Liver (tissue), 3 donors: Measurements from ENCODE around the gene MBNL3.
A peak's percentile ranks its signal among the peaks of the same experiment; 100 is the strongest.

ENCODE experiments used
- CTCF ChIP-seq: fragments of 150-350 bp; IDR thresholded peaks from 2 replicates; pipeline ENCODE4 v1.5.1; 2017; ENCODE audit warnings: improper control_type of control experiment, low read depth, low read length; ENCODE audit not compliant: missing input control
- FOXA1 ChIP-seq: IDR thresholded peaks from 2 replicates; pipeline ENCODE4 v1.6.1; 2016; ENCODE audit warnings: antibody characterized with exemption
- GABPA ChIP-seq, 2 donors: IDR thresholded peaks in 1 of 2; conservative IDR thresholded peaks in 1 of 2; 2 replicates each; pipeline ENCODE4 v1.6.1; 2016; ENCODE audit warnings: antibody characterized with exemption in 2 of 2, mild to moderate bottlenecking in 1 of 2, moderate library complexity in 1 of 2
- HNF4G ChIP-seq: IDR thresholded peaks from 2 replicates; pipeline ENCODE4 v1.6.1; 2016; ENCODE audit warnings: antibody characterized with exemption
- RXRA ChIP-seq, 2 donors: IDR thresholded peaks; 2 replicates each; pipeline ENCODE4 v1.6.1; 2017 to 2018; ENCODE audit warnings: antibody characterized with exemption in 2 of 2, mild to moderate bottlenecking in 1 of 2
- SP1 ChIP-seq: IDR thresholded peaks from 2 replicates; pipeline ENCODE4 v1.6.1; 2018; ENCODE audit warnings: antibody characterized with exemption, mild to moderate bottlenecking
- TAF1 ChIP-seq: conservative IDR thresholded peaks from 2 replicates; pipeline ENCODE4 v1.6.1; 2016; ENCODE audit warnings: antibody characterized with exemption, mild to moderate bottlenecking
- YY1 ChIP-seq: IDR thresholded peaks from 2 replicates; pipeline ENCODE4 v1.6.1; 2016; ENCODE audit warnings: antibody characterized with exemption, mild to moderate bottlenecking
- TF ChIP-seq, protein P1 (sequence below): IDR thresholded peaks from 2 replicates; pipeline ENCODE4 v1.6.1; 2016; ENCODE audit warnings: antibody characterized with exemption
- TF ChIP-seq, protein P2 (sequence below): IDR thresholded peaks from 2 replicates; pipeline ENCODE4 v1.6.1; 2016; ENCODE audit warnings: antibody characterized with exemption
- TF ChIP-seq, protein P3 (sequence below): IDR thresholded peaks from 2 replicates; pipeline ENCODE4 v1.6.1; 2016; ENCODE audit warnings: antibody characterized with exemption, mild to moderate bottlenecking
- donor health status: healthy.
- donor health status: healthy.

GRCh38 chrX:132491191-132491590 lies 2.4 kb upstream of the MBNL3 start:
- TF ChIP-seq CTCF (peak; percentile 39), FOXA1 (no peak), YY1 (peak; percentile 36), TAF1 (no peak), RXRA (IDR thresholded peaks at IDR 0.05) (peak in 1 of 2 donors; percentile 25), GABPA (IDR thresholded peaks at IDR 0.05 in 1 of 2, conservative IDR thresholded peaks at IDR 0.05 in 1 of 2) (no peak), HNF4G (no peak), SP1 (no peak)
- TF ChIP-seq, protein P1, sequence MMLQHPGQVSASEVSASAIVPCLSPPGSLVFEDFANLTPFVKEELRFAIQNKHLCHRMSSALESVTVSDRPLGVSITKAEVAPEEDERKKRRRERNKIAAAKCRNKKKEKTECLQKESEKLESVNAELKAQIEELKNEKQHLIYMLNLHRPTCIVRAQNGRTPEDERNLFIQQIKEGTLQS = no peak
- TF ChIP-seq, protein P2, sequence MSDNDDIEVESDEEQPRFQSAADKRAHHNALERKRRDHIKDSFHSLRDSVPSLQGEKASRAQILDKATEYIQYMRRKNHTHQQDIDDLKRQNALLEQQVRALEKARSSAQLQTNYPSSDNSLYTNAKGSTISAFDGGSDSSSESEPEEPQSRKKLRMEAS = peak; percentile 22
- TF ChIP-seq, protein P3, sequence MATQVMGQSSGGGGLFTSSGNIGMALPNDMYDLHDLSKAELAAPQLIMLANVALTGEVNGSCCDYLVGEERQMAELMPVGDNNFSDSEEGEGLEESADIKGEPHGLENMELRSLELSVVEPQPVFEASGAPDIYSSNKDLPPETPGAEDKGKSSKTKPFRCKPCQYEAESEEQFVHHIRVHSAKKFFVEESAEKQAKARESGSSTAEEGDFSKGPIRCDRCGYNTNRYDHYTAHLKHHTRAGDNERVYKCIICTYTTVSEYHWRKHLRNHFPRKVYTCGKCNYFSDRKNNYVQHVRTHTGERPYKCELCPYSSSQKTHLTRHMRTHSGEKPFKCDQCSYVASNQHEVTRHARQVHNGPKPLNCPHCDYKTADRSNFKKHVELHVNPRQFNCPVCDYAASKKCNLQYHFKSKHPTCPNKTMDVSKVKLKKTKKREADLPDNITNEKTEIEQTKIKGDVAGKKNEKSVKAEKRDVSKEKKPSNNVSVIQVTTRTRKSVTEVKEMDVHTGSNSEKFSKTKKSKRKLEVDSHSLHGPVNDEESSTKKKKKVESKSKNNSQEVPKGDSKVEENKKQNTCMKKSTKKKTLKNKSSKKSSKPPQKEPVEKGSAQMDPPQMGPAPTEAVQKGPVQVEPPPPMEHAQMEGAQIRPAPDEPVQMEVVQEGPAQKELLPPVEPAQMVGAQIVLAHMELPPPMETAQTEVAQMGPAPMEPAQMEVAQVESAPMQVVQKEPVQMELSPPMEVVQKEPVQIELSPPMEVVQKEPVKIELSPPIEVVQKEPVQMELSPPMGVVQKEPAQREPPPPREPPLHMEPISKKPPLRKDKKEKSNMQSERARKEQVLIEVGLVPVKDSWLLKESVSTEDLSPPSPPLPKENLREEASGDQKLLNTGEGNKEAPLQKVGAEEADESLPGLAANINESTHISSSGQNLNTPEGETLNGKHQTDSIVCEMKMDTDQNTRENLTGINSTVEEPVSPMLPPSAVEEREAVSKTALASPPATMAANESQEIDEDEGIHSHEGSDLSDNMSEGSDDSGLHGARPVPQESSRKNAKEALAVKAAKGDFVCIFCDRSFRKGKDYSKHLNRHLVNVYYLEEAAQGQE = no peak
